NCI-H146 treated with DMSO at 0.1 percent for 48 hours (cell line): Measurements from ENCODE around the gene NEXMIF.
"Not testable (repeated sequence)": the region's sequence is repeated elsewhere in the genome, so short reads cannot be mapped to it uniquely, and the experiment has no call there.

Source experiments
- DNase-seq: peaks from one replicate; lab custom pipeline; 2025; ENCODE audit not compliant: unreplicated experiment; lab: John Stamatoyannopoulos, UW

Gene NEXMIF

GRCh38 chrX:74797338-74797887 is 127.8 kb downstream of the NEXMIF start:
- no peak for DNase-seq

- DNase-seq: no peak
These were observed 136.6 kb downstream of the NEXMIF start for GRCh38 chrX:74788545-74789086.

GRCh38 chrX:74784629-74785028 is 140.6 kb downstream of the NEXMIF start:
- DNase-seq: no peak

GRCh38 chrX:74781507-74782034 is 143.7 kb downstream of the NEXMIF start:
- no peak for DNase-seq

GRCh38 chrX:74779175-74779574 is 146.1 kb downstream of the NEXMIF start:
- DNase-seq: no peak

GRCh38 chrX:74774988-74775387 is 150.3 kb downstream of the NEXMIF start:
- DNase-seq: no peak

- DNase-seq: no peak
These were observed 188.8 kb downstream of the NEXMIF start for GRCh38 chrX:74736450-74736849.

- DNase-seq: no peak
These were observed 220.0 kb downstream of the NEXMIF start for GRCh38 chrX:74705269-74705668.

- DNase-seq: not testable (repeated sequence)
These were observed 223.9 kb downstream of the NEXMIF start for GRCh38 chrX:74701343-74701742.

GRCh38 chrX:74684466-74684865 is 240.8 kb downstream of the NEXMIF start:
- DNase-seq: no peak
